ENCODE results near the gene PKDREJ.
"Not testable (repeated sequence)": the region's sequence is repeated elsewhere in the genome, so short reads cannot be mapped to it uniquely, and the experiment has no call there.

Gene PKDREJ

GRCh38 chr22:46263216-46263590, at the start of gene PKDREJ:
Gene PKDREJ, minus strand, starts transcription at chr22:46263343. Its CDS starts 21 bp downstream, at chr22:46263322.
- no peak for DNase-seq (ENCODE audit: low spot score)

- not testable (repeated sequence) for DNase-seq (ENCODE audit: low spot score)
These were observed 49.7 kb upstream of the PKDREJ start for GRCh38 chr22:46312848-46313247.

- no peak for DNase-seq (ENCODE audit: low spot score)
These were observed 48.9 kb upstream of the PKDREJ start for GRCh38 chr22:46312056-46312455.

GRCh38 chr22:46309526-46310085, 46.5 kb upstream of the PKDREJ start:
- DNase-seq (ENCODE audit: low spot score) = no peak

- DNase-seq (ENCODE audit: low spot score) = no peak
These were observed 45.3 kb upstream of the PKDREJ start for GRCh38 chr22:46308283-46308988.

- no peak for DNase-seq (ENCODE audit: low spot score)
These were observed 40.3 kb upstream of the PKDREJ start for GRCh38 chr22:46303347-46303965.

- no peak for DNase-seq (ENCODE audit: low spot score)
These were observed 37.3 kb upstream of the PKDREJ start for GRCh38 chr22:46300491-46300890.

GRCh38 chr22:46299101-46299500, 36.0 kb upstream of the PKDREJ start:
- DNase-seq (ENCODE audit: low spot score) = no peak

GRCh38 chr22:46297151-46297812, 34.1 kb upstream of the PKDREJ start:
- no peak for DNase-seq (ENCODE audit: low spot score)

GRCh38 chr22:46296257-46297150, 33.4 kb upstream of the PKDREJ start, which contains the start of gene GTSE1:
Gene GTSE1, plus strand, starts transcription at chr22:46296870. Its CDS starts 531 bp downstream, at chr22:46297401.
- DNase-seq (ENCODE audit: low spot score) = peak; percentile 98

- DNase-seq (ENCODE audit: low spot score) = no peak
These were observed 32.3 kb upstream of the PKDREJ start for GRCh38 chr22:46295277-46295971.

GRCh38 chr22:46294784-46295183, 31.6 kb upstream of the PKDREJ start:
- DNase-seq (ENCODE audit: low spot score) = no peak

- DNase-seq (ENCODE audit: low spot score) = no peak
These were observed 30.6 kb upstream of the PKDREJ start for GRCh38 chr22:46293577-46294260.

- no peak for DNase-seq (ENCODE audit: low spot score)
These were observed 29.6 kb upstream of the PKDREJ start for GRCh38 chr22:46292732-46293131.

GRCh38 chr22:46292173-46292572, 29.0 kb upstream of the PKDREJ start:
- no peak for DNase-seq (ENCODE audit: low spot score)

GRCh38 chr22:46290843-46291785, 28.0 kb upstream of the PKDREJ start:
- DNase-seq (ENCODE audit: low spot score) = no peak

- no peak for DNase-seq (ENCODE audit: low spot score)
These were observed 27.1 kb upstream of the PKDREJ start for GRCh38 chr22:46290121-46290842.

GRCh38 chr22:46289244-46289891, 26.2 kb upstream of the PKDREJ start:
- DNase-seq (ENCODE audit: low spot score) = no peak
